ENCODE results near the gene ZNF718.
"Not testable (repeated sequence)": the region's sequence is repeated elsewhere in the genome, so short reads cannot be mapped to it uniquely, and the experiment has no call there.

Gene ZNF718

GRCh38 chr4:206054-206453 lies 81.8 kb downstream of the ZNF718 start:
- H3K4me3 ChIP-seq (ENCODE audit: low read depth, low read length), result no peak overlapping the region
- DNase-seq (ENCODE audit: low read depth, low spot score), result no peak
- ChIA-PET CTCF (no interaction called here), POLR2A (no interaction called here)
- TF ChIP-seq CTCF (IDR thresholded peaks at IDR 0.05; ENCODE audit: insufficient read depth, low read length, missing control alignments), result no peak

- DNase-seq (ENCODE audit: low read depth, low spot score); CTCF ChIA-PET; H3K4me3 ChIP-seq (ENCODE audit: low read depth, low read length); POLR2A ChIA-PET: not testable (repeated sequence)
These were observed 84.3 kb downstream of the ZNF718 start for GRCh38 chr4:208416-209096.

- no peak for TF ChIP-seq CTCF (IDR thresholded peaks at IDR 0.05; ENCODE audit: insufficient read depth, low read length, missing control alignments)
- ChIA-PET CTCF (no interaction called here), POLR2A (no interaction called here)
- no peak overlapping the region for H3K4me3 ChIP-seq (ENCODE audit: low read depth, low read length)
- DNase-seq (ENCODE audit: low read depth, low spot score), result no peak
These were observed 86.8 kb downstream of the ZNF718 start for GRCh38 chr4:211033-211511.

- TF ChIP-seq CTCF (IDR thresholded peaks at IDR 0.05; ENCODE audit: insufficient read depth, low read length, missing control alignments), result no peak
- CTCF ChIA-PET, result no interaction called here
- POLR2A ChIA-PET, result no interaction called here
- H3K4me3 ChIP-seq (ENCODE audit: low read depth, low read length), result peak overlapping the region; percentile 67
- peak; percentile 28 for DNase-seq (ENCODE audit: low read depth, low spot score)
These were observed 88.3 kb downstream of the ZNF718 start for GRCh38 chr4:212438-213188.

GRCh38 chr4:213189-213535 lies 88.9 kb downstream of the ZNF718 start:
- H3K4me3 ChIP-seq (ENCODE audit: low read depth, low read length), result peak overlapping the region; percentile 67
- DNase-seq (ENCODE audit: low read depth, low spot score); CTCF ChIA-PET; POLR2A ChIA-PET: not testable (repeated sequence)
